GM21717 (cell line): Measurements from ENCODE around the gene UBR4.

Experiments
- ATAC-seq: cut with Tn5 transposase; IDR thresholded peaks from one replicate; pipeline ENCODE4 v1.9.1; 2021; ENCODE audit warnings: mild to moderate bottlenecking, moderate library complexity; ENCODE audit not compliant: unreplicated experiment

The UBR4 gene

GRCh38 chr1:19059773-19060172 lies 150.3 kb downstream of the UBR4 start:
- no peak for ATAC-seq

GRCh38 chr1:19058476-19058797 lies 151.6 kb downstream of the UBR4 start:
- ATAC-seq = no peak

- no peak for ATAC-seq
Observed at GRCh38 chr1:19057784-19058475, 152.1 kb downstream of the UBR4 start.

- ATAC-seq = no peak
Observed at GRCh38 chr1:19057182-19057779, 152.8 kb downstream of the UBR4 start.

GRCh38 chr1:19055701-19056100 lies 154.4 kb downstream of the UBR4 start:
- ATAC-seq = no peak

- ATAC-seq = no peak
Observed at GRCh38 chr1:19055001-19055400, 155.1 kb downstream of the UBR4 start.

GRCh38 chr1:19054216-19054615 lies 155.8 kb downstream of the UBR4 start:
- no peak for ATAC-seq

- no peak for ATAC-seq
Observed at GRCh38 chr1:19053486-19053885, 156.6 kb downstream of the UBR4 start.

- no peak for ATAC-seq
Observed at GRCh38 chr1:19049798-19050197, 160.3 kb downstream of the UBR4 start.

GRCh38 chr1:19049128-19049768 lies 160.8 kb downstream of the UBR4 start:
- no peak for ATAC-seq

GRCh38 chr1:19046972-19047731 lies 162.9 kb downstream of the UBR4 start:
- ATAC-seq = no peak

- ATAC-seq = no peak
Observed at GRCh38 chr1:19045898-19046880, 163.9 kb downstream of the UBR4 start.

- ATAC-seq = no peak
Observed at GRCh38 chr1:19044975-19045831, 164.9 kb downstream of the UBR4 start.

GRCh38 chr1:19044471-19044870 lies 165.6 kb downstream of the UBR4 start:
- ATAC-seq = no peak

- ATAC-seq = no peak
Observed at GRCh38 chr1:19043579-19044443, 166.3 kb downstream of the UBR4 start.

GRCh38 chr1:19042675-19043578 lies 167.1 kb downstream of the UBR4 start:
- ATAC-seq = no peak

- ATAC-seq = no peak
Observed at GRCh38 chr1:19040010-19040680, 169.9 kb downstream of the UBR4 start.
